Measurements from ENCODE around the gene PPP1R3E. TPM values are rescaled to one million over a fixed set of nuclear protein-coding genes. Genes with fewer than 3 reads are reported as not detected.

The PPP1R3E gene, protein sequence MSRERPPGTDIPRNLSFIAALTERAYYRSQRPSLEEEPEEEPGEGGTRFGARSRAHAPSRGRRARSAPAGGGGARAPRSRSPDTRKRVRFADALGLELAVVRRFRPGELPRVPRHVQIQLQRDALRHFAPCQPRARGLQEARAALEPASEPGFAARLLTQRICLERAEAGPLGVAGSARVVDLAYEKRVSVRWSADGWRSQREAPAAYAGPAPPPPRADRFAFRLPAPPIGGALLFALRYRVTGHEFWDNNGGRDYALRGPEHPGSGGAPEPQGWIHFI
- 48.3 and 70.4 TPM in 2 replicates for total RNA-seq (2014; rRNA removed; shearing (Covaris generic); ENCODE audit: low replicate concordance)

- Histone ChIP-seq H3K9me2 (replicated peaks; ENCODE audit: insufficient read depth, low read length) (no peaks in the 10 kb centered on the region), H3K36me3 (ENCODE audit: insufficient read depth, low read length) (peaks cover 18% of the 10 kb centered on the region; the same call in 1 of the 2 replicates), H3K27ac (ENCODE audit: low read length) (peak within 1 kb of the TSS; percentile 73), H3K9me3 (ENCODE audit: low read length) (no peaks in the 10 kb centered on the region), H3K79me2 (ENCODE audit: low read length) (peaks cover 41% of the 10 kb centered on the region), H3K9ac (ENCODE audit: low read length) (peak within 1 kb of the TSS; percentile 80), H3K4me3 (ENCODE audit: low read length) (peak within 1 kb of the TSS; percentile 74), H2AFZ (ENCODE audit: low read length) (peak within 1 kb of the TSS; percentile 18; the same call in 1 of the 2 replicates), H3K4me1 (ENCODE audit: low read length) (peaks cover 42% of the 10 kb centered on the region), H3K4me2 (ENCODE audit: low read depth, low read length, poor library complexity, severe bottlenecking) (peak within 1 kb of the TSS; percentile 87), H3K27me3 (ENCODE audit: low read length) (no peaks in the 10 kb centered on the region), H4K20me1 (ENCODE audit: insufficient read depth, low read depth, low read length) (no peaks in the 10 kb centered on the region)
- peak; percentile 95 for DNase-seq
Measured at GRCh38 chr14:23302290-23303225, at the start of gene PPP1R3E. Gene PPP1R3E, minus strand, starts transcription at chr14:23302859. Its CDS starts 283 bp downstream, at chr14:23302576.

DNA sequence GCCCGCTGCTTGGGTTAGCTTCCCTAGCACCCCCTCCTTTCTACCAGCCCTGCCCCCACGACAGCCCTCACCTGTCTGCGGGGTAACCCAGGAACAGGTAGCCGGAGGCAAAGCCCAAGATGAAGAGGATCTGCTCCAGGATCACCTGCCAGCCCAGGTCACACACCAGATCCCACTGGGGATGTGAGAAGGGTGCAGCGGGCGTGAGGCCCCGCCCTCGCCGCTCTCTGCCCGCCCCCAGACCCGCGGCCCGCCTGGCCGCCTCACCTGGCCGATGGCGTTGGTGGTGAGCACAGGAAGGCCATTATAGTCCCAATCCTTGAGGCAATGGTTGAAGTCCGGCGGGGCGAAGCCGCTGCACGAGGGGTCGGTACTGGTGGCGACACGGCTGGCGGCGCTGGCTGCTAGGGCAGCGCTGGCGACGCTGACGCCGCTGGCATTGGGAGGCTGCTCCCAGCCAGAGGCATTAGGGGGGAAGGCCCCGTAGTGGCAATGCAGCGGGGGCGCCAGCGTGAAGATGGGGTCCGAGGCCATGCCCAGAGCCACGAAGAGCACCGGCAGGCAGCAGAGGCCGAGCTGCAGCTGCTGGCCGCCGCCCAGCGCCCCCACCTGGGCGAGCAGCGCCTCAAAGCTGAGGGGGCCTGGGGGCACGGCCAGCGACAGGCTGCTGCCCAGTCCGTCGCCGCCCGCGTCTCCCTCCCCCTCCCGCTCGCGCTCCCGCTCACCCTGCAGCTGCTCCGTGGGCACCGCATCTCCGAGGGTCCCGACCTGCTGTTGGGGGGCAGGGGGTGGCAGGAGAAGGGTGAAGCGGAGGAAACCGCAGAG, 49.2 kb upstream of the PPP1R3E start:
- no peak overlapping the region for H3K4me2 ChIP-seq (ENCODE audit: low read depth, low read length, poor library complexity, severe bottlenecking)

DNA sequence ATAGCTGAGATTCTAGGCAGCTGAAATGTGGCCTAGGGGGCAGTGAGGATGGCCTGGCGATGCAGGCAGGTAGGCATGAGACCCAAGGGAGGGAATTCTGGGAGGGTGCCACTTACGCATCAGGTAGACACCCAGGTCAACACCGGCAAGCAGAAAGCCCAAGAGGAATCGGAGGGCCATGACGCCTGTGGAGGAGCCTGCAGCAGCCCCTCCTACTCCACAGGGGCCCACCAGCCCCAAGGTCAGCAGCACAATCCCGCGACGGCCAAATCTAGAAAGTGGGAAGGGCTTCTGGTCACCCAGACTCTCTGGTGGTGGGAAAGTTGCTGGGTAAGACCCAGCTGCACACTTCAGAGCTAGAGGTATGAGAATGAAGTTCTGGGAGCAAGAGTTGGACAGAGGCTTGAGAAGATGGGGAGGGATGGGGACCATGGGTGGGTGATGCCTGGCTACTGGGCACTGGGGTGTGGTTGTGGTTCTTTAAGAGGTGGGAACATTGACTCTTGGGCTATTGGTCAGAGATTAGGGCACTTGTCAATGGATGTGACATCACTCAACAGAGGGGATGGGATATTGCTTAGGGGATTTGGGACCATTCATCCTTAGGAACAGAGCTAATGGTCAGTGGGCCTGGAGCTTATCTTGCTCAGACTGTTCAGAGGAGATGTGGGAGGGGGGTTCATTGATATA, 46.6 kb upstream of the PPP1R3E start:
- no peaks in the 10 kb centered on the region for H3K36me3 ChIP-seq (ENCODE audit: insufficient read depth, low read length)
- no peaks in the 10 kb centered on the region for H3K9me2 ChIP-seq (replicated peaks; ENCODE audit: insufficient read depth, low read length)
- no peak overlapping the region for H3K4me3 ChIP-seq (ENCODE audit: low read length)
- H4K20me1 ChIP-seq (ENCODE audit: insufficient read depth, low read depth, low read length) = no peaks in the 10 kb centered on the region
- H3K9me3 ChIP-seq (ENCODE audit: low read length) = no peaks in the 10 kb centered on the region
- no peaks in the 10 kb centered on the region for H3K4me1 ChIP-seq (ENCODE audit: low read length)
- no peak overlapping the region for H3K9ac ChIP-seq (ENCODE audit: low read length)
- no peaks in the 10 kb centered on the region for H3K79me2 ChIP-seq (ENCODE audit: low read length)
- H3K27ac ChIP-seq (ENCODE audit: low read length) = no peak overlapping the region
- no peak overlapping the region for H3K4me2 ChIP-seq (ENCODE audit: low read depth, low read length, poor library complexity, severe bottlenecking)
- no peak for DNase-seq
- H3K27me3 ChIP-seq (ENCODE audit: low read length) = no peaks in the 10 kb centered on the region
- no peak overlapping the region for H2AFZ ChIP-seq (ENCODE audit: low read length)

More for the DNA sequence above, 49.2 kb upstream of the PPP1R3E start:
- no peaks in the 10 kb centered on the region for H3K79me2 ChIP-seq (ENCODE audit: low read length)
- no peak overlapping the region for H3K4me3 ChIP-seq (ENCODE audit: low read length)
- no peaks in the 10 kb centered on the region for H3K9me2 ChIP-seq (replicated peaks; ENCODE audit: insufficient read depth, low read length)
- H2AFZ ChIP-seq (ENCODE audit: low read length) = no peak overlapping the region
- H3K27me3 ChIP-seq (ENCODE audit: low read length) = no peaks in the 10 kb centered on the region
- H3K4me1 ChIP-seq (ENCODE audit: low read length) = no peaks in the 10 kb centered on the region
- DNase-seq = no peak
- H3K27ac ChIP-seq (ENCODE audit: low read length) = no peak overlapping the region
- no peaks in the 10 kb centered on the region for H3K9me3 ChIP-seq (ENCODE audit: low read length)
- no peaks in the 10 kb centered on the region for H3K36me3 ChIP-seq (ENCODE audit: insufficient read depth, low read length)
- H4K20me1 ChIP-seq (ENCODE audit: insufficient read depth, low read depth, low read length) = no peaks in the 10 kb centered on the region
- no peak overlapping the region for H3K9ac ChIP-seq (ENCODE audit: low read length)

DNA sequence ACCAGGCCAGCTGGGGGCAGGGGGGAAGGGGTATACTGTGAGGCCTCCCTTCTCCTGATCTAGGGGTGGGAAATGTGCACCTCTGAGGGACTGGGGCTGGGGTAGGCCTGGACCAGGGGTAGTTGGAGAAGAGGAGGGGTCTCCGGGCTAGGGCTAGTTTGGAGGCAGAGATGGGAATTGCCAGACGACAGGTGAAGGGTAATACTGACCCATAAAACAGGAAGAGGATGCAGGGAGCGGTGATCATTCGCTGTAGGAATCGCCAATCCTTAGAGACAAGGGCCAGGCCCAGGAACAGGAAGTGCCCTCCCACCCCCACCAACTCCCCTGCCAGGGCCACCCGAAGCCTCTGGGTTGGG, 45.6 kb upstream of the PPP1R3E start:
- Histone ChIP-seq H3K4me1 (ENCODE audit: low read length) (no peaks in the 10 kb centered on the region), H3K79me2 (ENCODE audit: low read length) (no peaks in the 10 kb centered on the region), H3K4me3 (ENCODE audit: low read length) (no peak overlapping the region), H3K27me3 (ENCODE audit: low read length) (no peaks in the 10 kb centered on the region), H3K36me3 (ENCODE audit: insufficient read depth, low read length) (no peaks in the 10 kb centered on the region), H2AFZ (ENCODE audit: low read length) (no peak overlapping the region), H3K9me2 (replicated peaks; ENCODE audit: insufficient read depth, low read length) (no peaks in the 10 kb centered on the region), H4K20me1 (ENCODE audit: insufficient read depth, low read depth, low read length) (no peaks in the 10 kb centered on the region), H3K9me3 (ENCODE audit: low read length) (no peaks in the 10 kb centered on the region), H3K4me2 (ENCODE audit: low read depth, low read length, poor library complexity, severe bottlenecking) (no peak overlapping the region), H3K27ac (ENCODE audit: low read length) (no peak overlapping the region), H3K9ac (ENCODE audit: low read length) (no peak overlapping the region)
- no peak for DNase-seq

GRCh38 chr14:23347406-23348296, 45.0 kb upstream of the PPP1R3E start:
- H4K20me1 ChIP-seq (ENCODE audit: insufficient read depth, low read depth, low read length) = no peaks in the 10 kb centered on the region
- no peaks in the 10 kb centered on the region for H3K4me1 ChIP-seq (ENCODE audit: low read length)
- H3K27ac ChIP-seq (ENCODE audit: low read length) = no peak overlapping the region
- H3K9ac ChIP-seq (ENCODE audit: low read length) = no peak overlapping the region
- H3K79me2 ChIP-seq (ENCODE audit: low read length) = no peaks in the 10 kb centered on the region
- no peaks in the 10 kb centered on the region for H3K9me2 ChIP-seq (replicated peaks; ENCODE audit: insufficient read depth, low read length)
- no peak overlapping the region for H2AFZ ChIP-seq (ENCODE audit: low read length)
- DNase-seq = no peak
- no peaks in the 10 kb centered on the region for H3K27me3 ChIP-seq (ENCODE audit: low read length)
- H3K4me2 ChIP-seq (ENCODE audit: low read depth, low read length, poor library complexity, severe bottlenecking) = no peak overlapping the region
- no peaks in the 10 kb centered on the region for H3K9me3 ChIP-seq (ENCODE audit: low read length)
- no peaks in the 10 kb centered on the region for H3K36me3 ChIP-seq (ENCODE audit: insufficient read depth, low read length)
- H3K4me3 ChIP-seq (ENCODE audit: low read length) = no peak overlapping the region

- no peaks in the 10 kb centered on the region for H3K79me2 ChIP-seq (ENCODE audit: low read length)
- H3K4me3 ChIP-seq (ENCODE audit: low read length) = no peak overlapping the region
- no peaks in the 10 kb centered on the region for H3K9me2 ChIP-seq (replicated peaks; ENCODE audit: insufficient read depth, low read length)
- H2AFZ ChIP-seq (ENCODE audit: low read length) = no peak overlapping the region
- no peak overlapping the region for H3K4me2 ChIP-seq (ENCODE audit: low read depth, low read length, poor library complexity, severe bottlenecking)
- no peaks in the 10 kb centered on the region for H3K9me3 ChIP-seq (ENCODE audit: low read length)
- no peaks in the 10 kb centered on the region for H3K36me3 ChIP-seq (ENCODE audit: insufficient read depth, low read length)
- no peak overlapping the region for H3K9ac ChIP-seq (ENCODE audit: low read length)
- H4K20me1 ChIP-seq (ENCODE audit: insufficient read depth, low read depth, low read length) = no peaks in the 10 kb centered on the region
- H3K27ac ChIP-seq (ENCODE audit: low read length) = no peak overlapping the region
- no peak for DNase-seq
- no peaks in the 10 kb centered on the region for H3K27me3 ChIP-seq (ENCODE audit: low read length)
- no peaks in the 10 kb centered on the region for H3K4me1 ChIP-seq (ENCODE audit: low read length)
Measured at GRCh38 chr14:23346693-23347405, 44.2 kb upstream of the PPP1R3E start.

Measured in Karpas-422 (cell line).